ENCODE results near the gene TREM1.

The TREM1 gene

DNA sequence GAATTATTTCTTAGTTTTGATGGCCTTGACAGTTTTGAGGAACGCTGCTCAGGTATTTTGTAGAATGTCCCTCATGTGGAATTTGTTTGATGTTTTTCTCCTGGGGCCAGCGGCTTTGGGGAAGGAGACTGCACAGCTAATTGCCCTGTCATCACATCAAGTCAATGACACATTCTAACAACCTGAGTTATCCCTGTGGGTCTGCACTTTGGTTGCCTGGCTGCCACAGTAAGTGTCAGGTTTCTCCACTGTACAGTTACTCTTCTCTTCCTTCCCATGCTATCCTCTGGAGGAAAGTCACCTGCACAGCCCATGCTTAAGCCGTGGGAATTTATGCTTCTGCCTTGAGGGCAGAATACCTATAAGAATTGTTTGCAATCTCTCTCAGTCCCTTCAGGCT is 59.7 kb downstream of the TREM1 start:
- DNase-seq (ENCODE audit: insufficient read length, low spot score) (no peak), FAIRE-seq (peak; percentile 28)

DNA sequence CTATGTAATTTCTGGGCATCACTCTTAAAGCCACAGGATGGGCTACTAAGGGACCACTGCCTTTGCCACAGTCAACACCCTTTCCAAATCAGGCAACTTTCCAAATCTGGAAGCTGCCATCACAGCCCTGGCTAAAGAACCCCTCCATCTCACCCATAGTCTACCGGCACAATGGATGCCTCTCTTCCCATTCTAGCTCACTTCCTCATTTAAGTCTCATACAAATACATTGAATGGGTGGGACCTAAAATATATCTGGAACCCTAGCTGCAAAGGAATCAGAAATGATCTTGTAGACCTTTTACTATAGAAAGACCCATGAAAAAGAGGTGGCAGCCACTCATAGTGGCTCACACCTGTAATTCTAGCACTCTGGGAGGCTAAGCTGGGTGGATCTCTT is 61.7 kb downstream of the TREM1 start:
- FAIRE-seq (no peak), DNase-seq (ENCODE audit: insufficient read length, low spot score) (no peak)

All from HTR-8/SVneo (cell line).